ENCODE results near the gene LAMA5.

Gene LAMA5

GRCh38 chr20:62403331-62403730, 36.2 kb upstream of the LAMA5 start:
- DNase-seq = no peak

- DNase-seq = no peak
Measured at GRCh38 chr20:62402456-62403150, 35.5 kb upstream of the LAMA5 start.

DNA sequence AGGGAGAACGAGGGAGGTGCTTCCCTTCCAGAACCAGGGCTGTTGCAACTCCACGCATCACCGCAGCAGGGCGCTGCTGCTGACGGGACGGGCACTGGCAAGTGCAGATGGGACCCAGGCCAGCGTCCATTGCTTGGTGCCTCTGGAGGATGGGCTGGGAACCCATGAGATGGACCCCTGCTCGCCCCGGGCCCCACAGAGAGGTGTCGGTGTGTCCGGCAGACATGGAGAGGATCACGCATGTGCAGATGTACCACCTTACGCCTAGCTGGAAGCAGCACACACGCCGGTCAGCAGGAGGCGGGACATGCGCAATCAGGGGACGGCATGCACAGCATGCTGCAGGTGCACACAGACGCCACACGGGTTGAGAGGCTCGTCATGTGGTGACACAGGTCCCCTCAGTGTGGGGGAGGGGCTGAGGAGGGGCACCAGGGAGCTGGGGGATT, 34.2 kb upstream of the LAMA5 start:
- no peak for DNase-seq

DNA sequence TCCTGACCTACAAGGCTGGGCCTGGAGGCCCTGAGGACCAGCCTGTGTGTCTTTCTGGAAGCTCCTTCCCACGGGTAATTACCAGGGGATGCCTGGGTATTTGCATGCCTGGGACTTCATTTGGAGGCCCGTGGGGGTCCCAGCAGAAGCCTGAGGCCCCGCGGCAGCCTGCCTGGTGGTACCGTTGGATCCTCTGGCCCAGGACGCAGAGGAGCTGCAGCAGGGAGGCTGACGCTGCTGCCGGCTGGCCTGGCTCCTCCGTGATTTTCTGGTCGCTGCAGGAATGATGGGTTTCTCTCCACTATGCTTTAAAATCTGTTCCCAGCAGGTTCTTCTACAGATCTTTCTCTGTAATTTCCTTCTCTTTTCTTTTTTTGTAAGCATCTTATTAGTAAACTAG, 33.4 kb upstream of the LAMA5 start:
- DNase-seq = no peak

DNA sequence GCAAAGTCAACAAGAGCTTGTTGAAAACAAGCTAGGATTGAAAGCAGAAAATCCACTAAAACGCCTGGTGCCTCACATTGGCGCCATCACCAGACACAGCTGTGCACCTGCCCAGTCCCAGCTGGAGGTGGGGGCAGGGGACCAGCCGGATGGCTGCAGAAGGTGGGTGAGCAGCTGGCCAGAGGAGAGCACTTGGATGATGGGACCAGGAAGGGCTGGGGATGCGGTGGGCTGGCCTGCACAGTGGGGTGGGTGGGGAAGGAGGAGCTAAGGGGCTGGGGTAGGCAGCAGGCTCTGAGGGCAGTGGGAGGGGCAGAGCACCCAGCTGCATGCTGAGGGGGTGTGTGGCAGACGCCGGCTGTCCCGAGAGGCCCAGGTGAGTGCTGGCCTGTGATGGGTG, 32.9 kb upstream of the LAMA5 start:
- DNase-seq = no peak

DNA sequence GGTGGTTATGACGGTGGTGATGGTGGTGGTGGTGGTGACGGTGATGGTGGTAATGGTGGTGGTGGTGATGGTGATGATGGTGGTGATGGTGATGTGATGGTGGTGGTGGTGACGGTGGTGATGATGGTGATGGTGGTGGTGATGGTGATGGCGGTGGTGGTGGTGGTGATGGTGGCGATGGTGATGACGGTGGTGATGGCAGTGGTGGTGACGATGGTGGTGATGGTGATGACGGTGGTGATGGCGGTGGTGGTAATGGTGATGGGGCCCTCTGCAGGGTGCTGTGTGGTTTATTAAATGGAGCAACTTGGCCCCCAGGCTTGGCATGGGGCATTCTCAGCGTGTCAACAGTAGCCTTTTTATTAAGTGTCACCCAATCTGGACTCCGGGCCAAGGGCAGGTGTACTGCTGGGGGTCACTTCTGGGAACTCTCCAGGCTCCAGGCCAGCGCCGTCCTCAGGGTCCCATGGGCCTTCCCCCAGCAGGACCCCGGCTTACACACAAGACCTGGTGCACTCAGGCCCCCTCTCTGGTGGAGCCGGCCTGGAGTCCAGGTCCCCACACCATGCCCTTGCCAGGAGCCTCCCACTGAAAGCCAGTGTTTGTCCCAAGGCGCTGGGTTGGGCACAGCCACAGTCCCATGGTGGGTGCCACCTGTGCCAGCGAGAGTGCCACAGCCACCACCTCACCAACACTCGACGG, 31.2 kb upstream of the LAMA5 start:
- DNase-seq = no peak

GRCh38 chr20:62396367-62397239, 29.5 kb upstream of the LAMA5 start:
- no peak for DNase-seq

GRCh38 chr20:62395311-62396242, 28.5 kb upstream of the LAMA5 start:
- no peak for DNase-seq

- DNase-seq = no peak
Measured at GRCh38 chr20:62394248-62395245, 27.4 kb upstream of the LAMA5 start.

DNA sequence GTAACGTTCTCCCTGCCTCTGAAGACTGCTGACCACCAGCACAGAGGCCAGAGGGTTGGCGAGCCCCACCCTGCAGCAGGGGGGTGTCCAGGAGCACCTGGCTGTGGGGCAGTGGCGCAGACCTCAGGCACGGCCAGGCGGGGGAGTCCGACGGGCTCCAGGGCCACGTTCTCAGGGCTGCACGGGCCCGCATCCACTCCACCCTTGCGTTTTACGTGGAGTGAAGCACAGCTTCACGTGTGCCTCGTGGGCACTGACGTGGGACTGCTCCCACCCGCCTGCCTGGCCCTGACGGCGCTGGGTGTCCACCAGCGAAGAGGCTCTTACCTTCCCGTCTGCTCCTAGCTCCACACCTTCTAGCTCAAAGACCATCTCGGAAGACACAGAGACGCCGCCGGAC, 26.7 kb upstream of the LAMA5 start:
- DNase-seq = no peak

- no peak for DNase-seq
Measured at GRCh38 chr20:62393335-62393665, 26.2 kb upstream of the LAMA5 start.

GRCh38 chr20:62392621-62393334, 25.7 kb upstream of the LAMA5 start:
- no peak for DNase-seq

DNA sequence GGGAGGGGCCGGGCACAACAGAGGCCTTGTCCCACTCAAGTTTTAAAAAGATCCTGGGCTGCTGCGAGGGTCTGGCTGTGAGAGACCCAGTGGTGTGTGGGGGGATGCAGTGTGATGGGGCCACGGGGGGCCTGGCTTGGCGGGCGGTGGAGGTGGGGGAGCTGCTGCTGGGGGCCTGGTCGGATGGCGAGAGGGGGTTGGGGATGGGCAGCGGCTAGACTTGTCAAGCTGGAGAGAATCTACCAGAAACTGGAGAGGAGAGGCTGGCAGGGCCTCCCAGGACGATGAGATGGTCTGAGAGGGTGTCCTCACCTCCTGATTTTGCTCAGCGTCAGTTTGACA, 24.9 kb upstream of the LAMA5 start:
- DNase-seq = no peak

DNA sequence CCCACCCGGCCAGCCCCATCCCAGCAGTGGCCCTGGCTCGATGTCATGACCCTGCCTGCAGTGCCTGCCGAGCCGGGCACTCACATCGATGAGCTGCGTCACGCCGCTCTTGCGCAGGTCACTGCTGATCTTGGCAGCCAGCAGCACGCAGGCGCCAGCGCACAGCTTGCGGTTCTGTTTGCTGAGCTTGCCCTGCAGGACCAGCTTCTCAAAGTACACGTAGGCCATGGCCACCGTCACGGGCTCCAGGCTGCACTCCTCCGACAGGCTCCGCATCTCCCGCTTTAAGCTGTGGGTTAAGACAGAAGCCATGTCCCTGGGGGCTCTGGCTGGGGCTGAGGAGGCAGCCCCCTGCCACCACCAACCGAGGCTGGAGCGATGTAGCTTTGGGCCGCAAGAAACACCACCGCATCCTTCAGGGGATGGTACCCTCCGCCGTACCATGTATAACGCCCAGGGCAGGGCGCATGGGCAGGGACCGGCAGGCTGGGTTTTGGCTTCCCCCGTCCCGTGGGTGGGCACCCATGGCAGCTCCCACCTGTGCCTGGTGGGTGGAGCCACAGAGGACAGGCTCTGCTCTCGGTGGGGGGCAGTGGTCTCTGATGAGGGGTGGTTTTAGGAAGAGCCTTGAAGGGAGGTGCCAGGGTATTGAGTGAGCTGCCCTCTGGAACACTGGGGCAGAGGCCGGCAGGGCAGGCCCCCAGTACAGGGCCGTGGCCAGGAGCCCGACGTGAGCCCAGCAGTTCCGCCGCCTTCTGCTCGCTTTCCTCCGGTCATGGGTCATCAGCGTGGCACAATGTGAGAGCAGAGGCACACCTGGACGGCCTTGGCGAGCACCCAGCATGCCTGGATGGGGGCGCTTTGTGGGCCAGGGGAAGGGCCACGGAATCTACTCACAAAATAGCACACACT, 24.3 kb upstream of the LAMA5 start:
- no peak for DNase-seq

DNA sequence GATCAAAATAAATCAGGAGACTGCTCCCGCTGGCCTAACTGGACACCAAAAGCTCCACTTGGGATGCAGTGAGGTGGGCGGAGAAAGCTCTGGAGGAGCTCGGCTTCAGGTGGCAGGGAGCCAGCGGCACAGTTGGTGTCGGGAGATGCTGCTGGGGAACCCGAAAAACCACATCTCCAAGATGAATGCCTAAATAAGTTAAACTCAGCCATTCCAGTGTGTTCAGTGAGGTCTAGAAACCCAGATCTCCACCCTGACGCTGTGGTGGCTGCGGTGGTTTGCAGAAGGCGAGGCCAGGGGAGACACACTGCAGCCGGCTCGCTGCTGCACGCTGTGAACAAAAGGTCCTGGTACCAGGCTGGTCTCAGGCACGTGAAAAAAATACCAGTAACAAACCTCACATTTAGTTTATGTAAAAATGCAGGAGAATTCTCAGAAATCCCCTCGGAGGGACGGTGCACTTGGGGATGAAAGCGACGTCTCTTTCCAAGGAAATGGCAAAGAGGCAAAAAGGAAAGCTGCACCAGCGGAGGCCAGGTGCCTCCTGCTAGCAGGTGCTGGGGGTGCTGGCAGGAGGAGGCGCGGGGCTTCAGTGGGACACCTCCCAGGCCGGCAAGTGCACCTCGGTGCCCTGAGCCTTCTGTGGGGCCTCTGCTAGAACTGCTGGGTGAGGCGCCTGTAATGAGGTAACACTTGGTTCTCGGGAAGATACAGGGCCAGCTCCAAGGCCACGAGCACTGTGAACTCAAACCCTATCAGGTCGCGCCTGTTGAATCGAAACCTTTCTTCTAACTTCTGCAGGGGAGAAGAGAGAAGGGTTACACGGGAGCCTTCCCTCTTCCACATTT, 23.4 kb upstream of the LAMA5 start:
- no peak for DNase-seq

DNA sequence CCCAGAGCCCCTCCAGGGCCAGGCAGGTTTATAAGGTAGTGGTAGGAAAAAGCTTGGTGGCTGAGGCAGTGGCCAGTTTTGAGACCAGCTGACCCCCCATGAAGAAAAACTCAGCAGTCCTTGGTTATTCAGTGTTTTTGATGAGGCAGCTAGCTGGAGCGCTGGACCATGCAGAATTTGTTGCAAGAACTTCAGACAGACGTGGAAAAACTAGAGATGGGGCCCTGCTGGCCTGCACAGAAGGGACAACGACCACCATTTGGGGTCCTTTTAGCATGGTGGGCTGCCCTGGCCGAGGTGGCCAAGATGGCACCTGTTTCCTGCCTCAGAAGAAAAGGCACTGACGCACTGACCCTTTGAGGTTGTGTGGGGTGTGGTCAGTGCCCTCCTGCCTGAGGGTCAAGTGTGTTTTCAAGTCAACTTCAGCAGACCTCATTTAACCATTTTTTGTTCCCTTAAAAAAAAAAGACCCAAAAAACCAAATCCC, 22.5 kb upstream of the LAMA5 start:
- no peak for DNase-seq

- no peak for DNase-seq
Measured at GRCh38 chr20:62388839-62389600, 21.9 kb upstream of the LAMA5 start.

All from CD4-positive, alpha-beta T cell treated with Interferon gamma for 1 hour (primary cell).